Right lobe of liver (tissue), 4 donors: ENCODE data around the gene INTS3.

ENCODE experiments used
- POLR2A ChIP-seq: fragments of 450-650 bp; IDR thresholded peaks from one replicate; pipeline ENCODE4 v1.6.1; 2017; ENCODE audit warnings: antibody characterized with exemption, mild to moderate bottlenecking
- TF ChIP-seq, protein P1 (sequence below), 4 donors: fragments of 200-600 bp in 3 of 4; fragments of 450-650 bp in 1 of 4; IDR thresholded peaks; one replicate each; pipeline versions ENCODE4 v1.5.1 to v1.8.0; 2016 to 2022; ENCODE audit warnings: antibody characterized with exemption in 4 of 4, mild to moderate bottlenecking in 2 of 4
- donor health status: DM: no; HTN: no; CAD: no.
- donor health status: DM: no; HTN: no; CAD: no.
- donor health status: DM: no; HTN: yes; CAD: no.

DNA sequence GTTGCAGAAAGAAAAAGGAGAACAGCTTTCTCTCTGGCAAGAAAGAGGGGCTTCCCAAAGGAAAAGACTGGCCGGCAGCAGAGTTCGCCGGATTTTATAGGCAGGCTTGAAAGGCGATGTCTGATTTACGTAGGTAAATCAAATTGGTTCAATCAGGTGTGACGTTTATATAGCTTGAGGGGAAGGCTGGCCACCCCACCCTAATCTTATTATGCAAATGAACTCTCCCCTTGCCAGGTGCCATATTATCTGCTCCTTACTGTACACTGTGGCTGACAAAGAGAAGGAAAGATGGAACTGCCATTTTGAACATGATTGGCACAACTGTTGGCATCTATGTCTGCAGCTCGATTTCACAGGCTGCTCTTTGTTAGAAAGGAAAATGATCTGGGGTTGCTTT is 16.8 kb upstream of the INTS3 start:
- TF ChIP-seq, protein P1, sequence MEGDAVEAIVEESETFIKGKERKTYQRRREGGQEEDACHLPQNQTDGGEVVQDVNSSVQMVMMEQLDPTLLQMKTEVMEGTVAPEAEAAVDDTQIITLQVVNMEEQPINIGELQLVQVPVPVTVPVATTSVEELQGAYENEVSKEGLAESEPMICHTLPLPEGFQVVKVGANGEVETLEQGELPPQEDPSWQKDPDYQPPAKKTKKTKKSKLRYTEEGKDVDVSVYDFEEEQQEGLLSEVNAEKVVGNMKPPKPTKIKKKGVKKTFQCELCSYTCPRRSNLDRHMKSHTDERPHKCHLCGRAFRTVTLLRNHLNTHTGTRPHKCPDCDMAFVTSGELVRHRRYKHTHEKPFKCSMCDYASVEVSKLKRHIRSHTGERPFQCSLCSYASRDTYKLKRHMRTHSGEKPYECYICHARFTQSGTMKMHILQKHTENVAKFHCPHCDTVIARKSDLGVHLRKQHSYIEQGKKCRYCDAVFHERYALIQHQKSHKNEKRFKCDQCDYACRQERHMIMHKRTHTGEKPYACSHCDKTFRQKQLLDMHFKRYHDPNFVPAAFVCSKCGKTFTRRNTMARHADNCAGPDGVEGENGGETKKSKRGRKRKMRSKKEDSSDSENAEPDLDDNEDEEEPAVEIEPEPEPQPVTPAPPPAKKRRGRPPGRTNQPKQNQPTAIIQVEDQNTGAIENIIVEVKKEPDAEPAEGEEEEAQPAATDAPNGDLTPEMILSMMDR (IDR thresholded peaks at IDR 0.05): no peak
- TF ChIP-seq POLR2A: no peak
